Liver (tissue), 9 donors: ENCODE data around the gene FRAS1. TPM values are rescaled to one million over a fixed set of nuclear protein-coding genes. Genes with fewer than 3 reads are reported as not detected.

Source experiments
- DNase-seq: peaks from one replicate; pipeline ENCODE4 v3.0.0-alpha.2; 2017; ENCODE audit warnings: low spot score
- H3K27ac ChIP-seq, 2 donors: one replicate each; pipeline ENCODE4 v1.7.0; 2013; ENCODE audit warnings: inconsistent platforms in 2 of 2, low read length in 2 of 2, control low read depth in 1 of 2, low read depth in 1 of 2, mild to moderate bottlenecking in 1 of 2
- H3K27me3 ChIP-seq, 4 donors: one replicate each; pipeline versions ENCODE4 v1.6.1 to v1.7.0; 2013; ENCODE audit warnings: low read length in 3 of 4, inconsistent platforms in 1 of 4, mild to moderate bottlenecking in 1 of 4, moderate library complexity in 1 of 4; ENCODE audit not compliant: control insufficient read depth in 4 of 4, insufficient read depth in 4 of 4
- H3K36me3 ChIP-seq, 4 donors: one replicate each; pipeline versions ENCODE4 v1.6.1 to v1.7.0; 2013; ENCODE audit warnings: low read length in 3 of 4, mild to moderate bottlenecking in 3 of 4, low read depth in 1 of 4, moderate library complexity in 1 of 4; ENCODE audit not compliant: control insufficient read depth in 4 of 4, insufficient read depth in 3 of 4
- H3K4me1 ChIP-seq, 4 donors: one replicate each; pipeline versions ENCODE4 v1.6.1 to v1.7.0; 2013; ENCODE audit warnings: low read length in 3 of 4, mild to moderate bottlenecking in 3 of 4, moderate library complexity in 1 of 4; ENCODE audit not compliant: control insufficient read depth in 4 of 4, insufficient read depth in 4 of 4
- H3K4me3 ChIP-seq, 3 donors: one replicate each; pipeline versions ENCODE4 v1.6.1 to v1.7.0; 2013; ENCODE audit warnings: low read length in 3 of 3, control low read depth in 1 of 3, low read depth in 1 of 3, mild to moderate bottlenecking in 1 of 3
- H3K9ac ChIP-seq, 2 donors: one replicate each; pipeline ENCODE4 v1.7.0; 2013; ENCODE audit warnings: low read length in 2 of 2, mild to moderate bottlenecking in 2 of 2, moderate library complexity in 2 of 2, control low read depth in 1 of 2, low read depth in 1 of 2
- H3K9me3 ChIP-seq, 4 donors: one replicate each; pipeline versions ENCODE4 v1.6.1 to v1.7.0; 2013; ENCODE audit warnings: low read length in 3 of 4; ENCODE audit not compliant: control insufficient read depth in 4 of 4
- ATF3 ChIP-seq: IDR thresholded peaks from 2 replicates; pipeline ENCODE4 v1.6.1; 2016; ENCODE audit warnings: antibody characterized with exemption
- CTCF ChIP-seq: fragments of 150-350 bp; IDR thresholded peaks from 2 replicates; pipeline ENCODE4 v1.5.1; 2017; ENCODE audit warnings: improper control_type of control experiment, low read depth, low read length; ENCODE audit not compliant: missing input control
- EGR1 ChIP-seq, 2 donors: IDR thresholded peaks; 2 replicates each; pipeline ENCODE4 v1.6.1; 2016 to 2018; ENCODE audit warnings: antibody characterized with exemption in 2 of 2, low read depth in 2 of 2
- GABPA ChIP-seq, 2 donors: IDR thresholded peaks in 1 of 2; conservative IDR thresholded peaks in 1 of 2; 2 replicates each; pipeline ENCODE4 v1.6.1; 2016; ENCODE audit warnings: antibody characterized with exemption in 2 of 2, mild to moderate bottlenecking in 1 of 2, moderate library complexity in 1 of 2
- HNF4A ChIP-seq, 2 donors: conservative IDR thresholded peaks; 2 replicates each; pipeline ENCODE4 v1.6.1; 2016; ENCODE audit warnings: antibody characterized with exemption in 2 of 2, mild to moderate bottlenecking in 2 of 2
- HNF4G ChIP-seq: IDR thresholded peaks from 2 replicates; pipeline ENCODE4 v1.6.1; 2016; ENCODE audit warnings: antibody characterized with exemption
- MAX ChIP-seq: IDR thresholded peaks from 2 replicates; pipeline ENCODE4 v1.6.1; 2016; ENCODE audit warnings: antibody characterized with exemption
- NR2F2 ChIP-seq: IDR thresholded peaks from 2 replicates; pipeline ENCODE4 v1.6.1; 2016; ENCODE audit warnings: antibody characterized with exemption
- RAD21 ChIP-seq, 2 donors: IDR thresholded peaks; 2 replicates each; pipeline ENCODE4 v1.6.1; 2016; ENCODE audit warnings: antibody characterized with exemption in 2 of 2, mild to moderate bottlenecking in 2 of 2
- REST ChIP-seq: IDR thresholded peaks from 2 replicates; pipeline ENCODE4 v1.6.1; 2016; ENCODE audit warnings: antibody characterized with exemption, mild to moderate bottlenecking
- RXRA ChIP-seq, 2 donors: IDR thresholded peaks; 2 replicates each; pipeline ENCODE4 v1.6.1; 2017 to 2018; ENCODE audit warnings: antibody characterized with exemption in 2 of 2, mild to moderate bottlenecking in 1 of 2
- SP1 ChIP-seq: IDR thresholded peaks from 2 replicates; pipeline ENCODE4 v1.6.1; 2018; ENCODE audit warnings: antibody characterized with exemption, mild to moderate bottlenecking
- YY1 ChIP-seq: IDR thresholded peaks from 2 replicates; pipeline ENCODE4 v1.6.1; 2016; ENCODE audit warnings: antibody characterized with exemption, mild to moderate bottlenecking
- ZBTB33 ChIP-seq: IDR thresholded peaks from 2 replicates; pipeline ENCODE4 v1.6.1; 2016; ENCODE audit warnings: antibody characterized with exemption
- WGBS: extraction: QIAGEN DNeasy Blood & Tissue Kit; methylation state at CpG from one replicate; pipeline ENCODE4 v1.1.7; 2013; 5-methylcytosine and 5-hydroxymethylcytosine counted together
- polyA plus RNA-seq, 2 donors: library from polyadenylated mRNA; stranded (reverse) in 1 of 2; unstranded in 1 of 2; fragments of 200-250 nt in 1 of 2; fragments of >200 nt in 1 of 2; fragmentation: Nextera tagmentation in 1 of 2; extraction: Ambion mirVana in 1 of 2; gene quantifications; one replicate each; pipeline versions ENCODE4 v1.2.1 to v1.2.3, GENCODE V29; 2013 to 2015
- total RNA-seq, 2 donors: library from RNA; depleted of rRNA; stranded (reverse); fragments of >200 nt; gene quantifications; one replicate each; pipeline ENCODE4 v1.2.3, GENCODE V29; 2014
- donor health status: healthy.
- donor health status: healthy.
- donor health status: healthy.
- donor health status: healthy.
- donor health status: healthy.

Gene FRAS1
- total and polyA plus RNA-seq, 4 donors, result 0.08 to 6.0 (median 1.1) TPM

- TF ChIP-seq NR2F2 (no peak), EGR1 (IDR thresholded peaks at IDR 0.05; ENCODE audit: low read depth in 2 of 2) (no peak), REST (no peak), HNF4A (conservative IDR thresholded peaks at IDR 0.05) (no peak), HNF4G (no peak), RAD21 (IDR thresholded peaks at IDR 0.05) (no peak), RXRA (IDR thresholded peaks at IDR 0.05) (no peak), CTCF (no peak), MAX (no peak), YY1 (no peak), ZBTB33 (no peak), ATF3 (no peak), GABPA (IDR thresholded peaks at IDR 0.05 in 1 of 2, conservative IDR thresholded peaks at IDR 0.05 in 1 of 2) (no peak), SP1 (no peak)
- no peak for DNase-seq
- Histone ChIP-seq H3K9me3 (no peaks in the 10 kb centered on the region), H3K9ac (no peak overlapping the region), H3K4me3 (no peak overlapping the region), H3K4me1 (no peaks in the 10 kb centered on the region), H3K36me3 (no peaks in the 10 kb centered on the region), H3K27ac (no peak overlapping the region), H3K27me3 (no peaks in the 10 kb centered on the region)
- 70% methylated on average over 3 of the region's 3 CpGs for WGBS
Measured at GRCh38 chr4:78074759-78075158, 17.6 kb downstream of the FRAS1 start.

- Histone ChIP-seq H3K27me3 (no peaks in the 10 kb centered on the region), H3K27ac (no peak overlapping the region), H3K4me3 (no peak overlapping the region), H3K9ac (no peak overlapping the region), H3K4me1 (no peaks in the 10 kb centered on the region), H3K9me3 (no peaks in the 10 kb centered on the region), H3K36me3 (no peaks in the 10 kb centered on the region)
- DNase-seq, result no peak
- TF ChIP-seq RXRA (IDR thresholded peaks at IDR 0.05) (no peak), REST (no peak), HNF4G (no peak), NR2F2 (no peak)
- 96% methylated on average over 1 of the region's 1 CpG for WGBS
Measured at GRCh38 chr4:78075986-78076385, 18.9 kb downstream of the FRAS1 start.
